ENCODE data around the gene CRBN. TPM values are rescaled to one million over a fixed set of nuclear protein-coding genes. Genes with fewer than 3 reads are reported as not detected.

Gene CRBN
- total and polyA plus RNA-seq, 2 of the 13 experiments (the other 11 are each of a cell fraction or from before 2014, with no cell fraction given): 30.8 to 36.1 TPM

DNA sequence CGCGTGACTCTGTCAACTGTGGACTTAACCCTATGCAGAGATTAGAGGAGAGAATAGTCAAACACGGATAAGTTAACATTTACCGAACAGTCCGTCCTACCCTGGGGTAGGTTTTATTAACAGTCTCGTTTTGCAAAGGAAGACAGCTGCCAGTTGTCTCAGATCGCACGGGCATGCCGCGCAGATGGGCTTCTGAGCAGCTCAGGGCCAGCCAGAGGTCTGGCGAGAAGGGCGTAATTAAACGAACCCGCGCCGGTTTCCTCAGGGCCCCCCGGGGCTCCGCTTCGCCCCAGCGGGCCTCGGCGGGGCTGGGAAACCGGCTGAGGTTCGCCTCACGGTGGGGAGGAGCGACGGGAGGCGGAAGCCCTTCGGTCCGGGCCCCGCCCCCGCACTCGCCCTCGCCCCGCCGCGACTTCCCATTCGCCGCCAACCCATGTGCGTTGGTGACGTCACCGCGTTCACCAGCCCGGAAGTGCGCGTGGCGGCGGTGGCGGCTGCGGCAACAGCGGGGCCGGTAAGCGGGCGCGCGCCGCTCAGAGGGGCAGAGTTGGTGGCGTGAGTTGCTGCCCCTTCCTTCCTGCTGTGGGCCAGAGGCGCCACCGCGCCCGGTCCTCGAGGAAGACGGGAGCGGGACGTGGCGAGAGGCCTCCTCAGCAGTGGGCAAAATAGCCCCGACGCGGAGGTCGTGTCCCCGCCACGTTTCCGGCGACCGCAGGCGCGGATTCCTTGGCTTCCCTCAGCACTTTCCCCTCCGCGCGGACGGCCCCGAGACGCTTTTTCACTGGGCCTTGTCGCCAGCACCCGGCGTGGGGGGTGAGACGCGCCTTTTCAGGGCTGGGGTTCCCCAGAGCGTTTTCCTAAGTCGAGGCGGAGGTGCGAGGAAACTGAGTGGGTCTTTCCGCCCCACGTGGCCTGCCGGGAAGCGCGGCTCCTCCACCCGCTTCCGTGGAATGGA, 52.7 kb downstream of the CRBN start, which contains the start of gene TRNT1 (continued):
- TF ChIP-seq, protein P1, sequence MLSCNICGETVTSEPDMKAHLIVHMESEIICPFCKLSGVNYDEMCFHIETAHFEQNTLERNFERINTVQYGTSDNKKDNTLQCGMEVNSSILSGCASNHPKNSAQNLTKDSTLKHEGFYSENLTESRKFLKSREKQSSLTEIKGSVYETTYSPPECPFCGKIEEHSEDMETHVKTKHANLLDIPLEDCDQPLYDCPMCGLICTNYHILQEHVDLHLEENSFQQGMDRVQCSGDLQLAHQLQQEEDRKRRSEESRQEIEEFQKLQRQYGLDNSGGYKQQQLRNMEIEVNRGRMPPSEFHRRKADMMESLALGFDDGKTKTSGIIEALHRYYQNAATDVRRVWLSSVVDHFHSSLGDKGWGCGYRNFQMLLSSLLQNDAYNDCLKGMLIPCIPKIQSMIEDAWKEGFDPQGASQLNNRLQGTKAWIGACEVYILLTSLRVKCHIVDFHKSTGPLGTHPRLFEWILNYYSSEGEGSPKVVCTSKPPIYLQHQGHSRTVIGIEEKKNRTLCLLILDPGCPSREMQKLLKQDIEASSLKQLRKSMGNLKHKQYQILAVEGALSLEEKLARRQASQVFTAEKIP (CRISPR knock-in tag; IDR thresholded peaks at IDR 0.05; ENCODE audit: borderline replicate concordance): no peak
- TF ChIP-seq, protein P2, sequence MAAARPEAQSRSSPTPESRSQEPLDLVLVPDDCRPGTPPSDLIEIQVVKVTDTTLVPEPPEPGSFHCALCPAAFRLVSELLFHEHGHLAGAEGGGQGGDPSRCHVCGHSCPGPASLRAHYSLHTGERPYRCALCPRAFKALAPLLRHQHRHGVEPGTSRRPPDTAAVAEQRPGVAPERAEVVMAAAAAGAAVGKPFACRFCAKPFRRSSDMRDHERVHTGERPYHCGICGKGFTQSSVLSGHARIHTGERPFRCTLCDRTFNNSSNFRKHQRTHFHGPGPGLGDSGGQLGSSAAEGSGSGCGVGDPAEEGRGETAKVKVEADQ (CRISPR knock-in tag; IDR thresholded peaks at IDR 0.05; ENCODE audit: borderline replicate concordance): no peak
- TF ChIP-seq, protein P3, sequence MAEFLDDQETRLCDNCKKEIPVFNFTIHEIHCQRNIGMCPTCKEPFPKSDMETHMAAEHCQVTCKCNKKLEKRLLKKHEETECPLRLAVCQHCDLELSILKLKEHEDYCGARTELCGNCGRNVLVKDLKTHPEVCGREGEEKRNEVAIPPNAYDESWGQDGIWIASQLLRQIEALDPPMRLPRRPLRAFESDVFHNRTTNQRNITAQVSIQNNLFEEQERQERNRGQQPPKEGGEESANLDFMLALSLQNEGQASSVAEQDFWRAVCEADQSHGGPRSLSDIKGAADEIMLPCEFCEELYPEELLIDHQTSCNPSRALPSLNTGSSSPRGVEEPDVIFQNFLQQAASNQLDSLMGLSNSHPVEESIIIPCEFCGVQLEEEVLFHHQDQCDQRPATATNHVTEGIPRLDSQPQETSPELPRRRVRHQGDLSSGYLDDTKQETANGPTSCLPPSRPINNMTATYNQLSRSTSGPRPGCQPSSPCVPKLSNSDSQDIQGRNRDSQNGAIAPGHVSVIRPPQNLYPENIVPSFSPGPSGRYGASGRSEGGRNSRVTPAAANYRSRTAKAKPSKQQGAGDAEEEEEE (CRISPR knock-in tag; IDR thresholded peaks at IDR 0.05; ENCODE audit: borderline replicate concordance): no peak
- TF ChIP-seq MAZ (IDR thresholded peaks at IDR 0.05; ENCODE audit: borderline replicate concordance, low read depth, low read length) (peak; percentile 77; the same call in 1 of the 2 replicates), MAZ (CRISPR knock-in tag; IDR thresholded peaks at IDR 0.05; ENCODE audit: low read depth) (peak; percentile 89), RBFOX2 (IDR thresholded peaks at IDR 0.05; ENCODE audit: low read depth, low read length) (peak; percentile 98), CHCHD3 (CRISPR knock-in tag; IDR thresholded peaks at IDR 0.05) (no peak), SRSF9 (IDR thresholded peaks at IDR 0.05; ENCODE audit: borderline replicate concordance, insufficient read depth, low read depth, low read length, poor library complexity, severe bottlenecking) (no peak), CEBPB (IDR thresholded peaks at IDR 0.05; ENCODE audit: borderline replicate concordance, low read depth, low read length) (no peak), MAFK (conservative IDR thresholded peaks at IDR 0.05 in 1 of 2, IDR thresholded peaks at IDR 0.05 in 1 of 2; ENCODE audit: low read length in 2 of 2) (no peak; a peak in 1 of 4 replicates), MTA1 (CRISPR knock-in tag; IDR thresholded peaks at IDR 0.05; ENCODE audit: borderline replicate concordance) (0 out of 2 replicates have a peak, but pooled peaks have one; percentile 37), PHF21A (CRISPR knock-in tag; IDR thresholded peaks at IDR 0.05) (no peak; the same call in 1 of the 2 replicates), ZNF629 (CRISPR knock-in tag; conservative IDR thresholded peaks at IDR 0.05) (no peak), SIX4 (CRISPR knock-in tag; IDR thresholded peaks at IDR 0.05) (peak; percentile 17; the same call in 1 of the 2 replicates), ZNF616 (CRISPR knock-in tag; IDR thresholded peaks at IDR 0.05; ENCODE audit: low read depth) (peak; percentile 92), POLR2AphosphoS5 (IDR thresholded peaks at IDR 0.05; ENCODE audit: low read depth, low read length) (peak; percentile 75), SCMH1 (CRISPR knock-in tag; IDR thresholded peaks at IDR 0.05; ENCODE audit: borderline replicate concordance) (no peak), CCDC6 (CRISPR knock-in tag; IDR thresholded peaks at IDR 0.05) (peak; percentile 85), ZNF709 (CRISPR knock-in tag; IDR thresholded peaks at IDR 0.05) (peak; percentile 95), ZNF780A (CRISPR knock-in tag; IDR thresholded peaks at IDR 0.05) (peak; percentile 35; the same call in 1 of the 2 replicates), ZNF263 (CRISPR knock-in tag; IDR thresholded peaks at IDR 0.05) (peak; percentile 58; the same call in 1 of the 2 replicates), ZFP36 (IDR thresholded peaks at IDR 0.05; ENCODE audit: borderline replicate concordance, low read depth, low read length, partially characterized antibody) (no peak)
- TF ChIP-seq, protein P4, sequence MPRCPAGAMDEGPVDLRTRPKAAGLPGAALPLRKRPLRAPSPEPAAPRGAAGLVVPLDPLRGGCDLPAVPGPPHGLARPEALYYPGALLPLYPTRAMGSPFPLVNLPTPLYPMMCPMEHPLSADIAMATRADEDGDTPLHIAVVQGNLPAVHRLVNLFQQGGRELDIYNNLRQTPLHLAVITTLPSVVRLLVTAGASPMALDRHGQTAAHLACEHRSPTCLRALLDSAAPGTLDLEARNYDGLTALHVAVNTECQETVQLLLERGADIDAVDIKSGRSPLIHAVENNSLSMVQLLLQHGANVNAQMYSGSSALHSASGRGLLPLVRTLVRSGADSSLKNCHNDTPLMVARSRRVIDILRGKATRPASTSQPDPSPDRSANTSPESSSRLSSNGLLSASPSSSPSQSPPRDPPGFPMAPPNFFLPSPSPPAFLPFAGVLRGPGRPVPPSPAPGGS (CRISPR knock-in tag; IDR thresholded peaks at IDR 0.05): peak; percentile 92

All from HepG2 (cell line).